Measurements from ENCODE around the gene BMAL1.

- TF ChIP-seq CTCF (IDR thresholded peaks at IDR 0.05) (no peak), POLR2A (IDR thresholded peaks at IDR 0.05) (no peak)
Observed at GRCh38 chr11:13341026-13341425, 63.4 kb downstream of the BMAL1 start.
